B cell (primary cell): ENCODE data around the gene SPP2. TPM values are rescaled to one million over a fixed set of nuclear protein-coding genes. Genes with fewer than 3 reads are reported as not detected.

Experiments used
- ATAC-seq: fragments of 200-7000 bp; cut with Tn5 transposase; one replicate; pipeline ENCODE4 v1.10.0; 2021; ENCODE audit warnings: low read depth, mild to moderate bottlenecking, moderate number of reproducible peaks, moderate library complexity
- CTCF ChIA-PET: fragments of 350-600 bp; sonication (Branson Sonifier 250); formaldehyde crosslinking; loops from one replicate; lab custom pipeline; 2021; ENCODE audit warnings: antibody characterized with exemption, inconsistent platforms; lab: Charles Lee
- POLR2A ChIA-PET: fragments of 350-600 bp; sonication (Branson Sonifier 250); formaldehyde crosslinking; loops from one replicate; lab custom pipeline; 2021; ENCODE audit warnings: antibody characterized with exemption; lab: Charles Lee
- DNase-seq: peaks from one replicate; pipeline ENCODE4 v3.0.0; 2013
- H2AFZ ChIP-seq: 2 replicates; pipeline ENCODE4 v1.6.1; 2012; ENCODE audit warnings: mild to moderate bottlenecking, low read depth, low read length; ENCODE audit not compliant: insufficient read depth, poor library complexity, severe bottlenecking
- H3K27ac ChIP-seq, 2 donors: 1 replicate in 1 of 2; 2 replicates in 1 of 2; pipeline ENCODE4 v1.5.1; 2012 to 2013; ENCODE audit warnings: low read length in 2 of 2, mild to moderate bottlenecking in 2 of 2, moderate library complexity in 1 of 2
- H3K27me3 ChIP-seq, 4 experiments: fragments of 200-600 bp in 1 of 4; sonication (generic) in 1 of 4; replicated peaks in 1 of 4; 1 replicate in 2 of 4; 2 replicates in 2 of 4; pipeline versions ENCODE4 v1.6.1 to v1.7.0; 2013 to 2016; ENCODE audit warnings: low read length in 3 of 4, mild to moderate bottlenecking in 2 of 4, mixed read lengths in 1 of 4, moderate library complexity in 1 of 4; ENCODE audit not compliant: insufficient read depth in 4 of 4, control insufficient read depth in 3 of 4; ENCODE audit errors: control extremely low read depth in 1 of 4
- H3K36me3 ChIP-seq, 2 experiments: replicated peaks in 1 of 2; 1 replicate in 1 of 2; 2 replicates in 1 of 2; pipeline versions ENCODE4 v1.6.1 to v1.7.1; 2013; ENCODE audit warnings: low read length in 1 of 2; ENCODE audit not compliant: insufficient read depth in 2 of 2, control insufficient read depth in 1 of 2; ENCODE audit errors: control extremely low read depth in 1 of 2, extremely low read depth in 1 of 2
- H3K4me1 ChIP-seq, 2 donors: fragments of 200-600 bp in 1 of 2; sonication (generic) in 1 of 2; 1 replicate in 1 of 2; 2 replicates in 1 of 2; pipeline versions ENCODE4 v1.5.1 to v1.6.1; 2013 to 2017; ENCODE audit warnings: low read length in 2 of 2; ENCODE audit not compliant: control insufficient read depth in 2 of 2, insufficient read depth in 2 of 2
- H3K4me2 ChIP-seq: replicated peaks from 2 replicates; pipeline ENCODE3; 2012; ENCODE audit warnings: mild to moderate bottlenecking, low read depth, low read length; ENCODE audit not compliant: poor library complexity, severe bottlenecking
- H3K4me3 ChIP-seq, 5 experiments: fragments of 200-600 bp in 1 of 5; sonication (generic) in 1 of 5; 1 replicate in 3 of 5; 2 replicates in 2 of 5; pipeline versions ENCODE4 v1.5.1 to v1.7.0; 2011 to 2016; ENCODE audit warnings: low read length in 4 of 5, mild to moderate bottlenecking in 4 of 5, low read depth in 2 of 5, control low read depth in 1 of 5, moderate library complexity in 1 of 5; ENCODE audit not compliant: insufficient read depth in 1 of 5; ENCODE audit errors: control extremely low read depth in 1 of 5, extremely low read depth in 1 of 5
- H3K79me2 ChIP-seq: fragments of 200-600 bp; sonication (generic); one replicate; pipeline ENCODE4 v1.6.0; 2016; ENCODE audit warnings: low read length; ENCODE audit not compliant: control insufficient read depth, insufficient read depth
- H3K9ac ChIP-seq: fragments of 200-600 bp; sonication (generic); 2 replicates; pipeline ENCODE4 v1.6.1; 2017; ENCODE audit warnings: mild to moderate bottlenecking, low read length, moderate library complexity
- H3K9me3 ChIP-seq, 3 donors: one replicate each; pipeline versions ENCODE4 v1.6.1 to v1.7.1; 2013; ENCODE audit warnings: low read length in 2 of 3; ENCODE audit not compliant: control insufficient read depth in 2 of 3, insufficient read depth in 1 of 3; ENCODE audit errors: control extremely low read depth in 1 of 3
- H4K20me1 ChIP-seq: 2 replicates; pipeline ENCODE4 v1.6.0; 2012; ENCODE audit warnings: mild to moderate bottlenecking, low read length; ENCODE audit not compliant: insufficient read depth, control insufficient read depth, poor library complexity, severe bottlenecking
- H3K27ac Mint-ChIP-seq: one replicate; pipeline ENCODE4 v1.8.0; 2021; ENCODE audit warnings: mixed read lengths
- H3K27me3 Mint-ChIP-seq: one replicate; pipeline ENCODE4 v1.8.0; 2021; ENCODE audit warnings: mixed read lengths
- H3K4me1 Mint-ChIP-seq: one replicate; pipeline ENCODE4 v1.8.0; 2021; ENCODE audit warnings: mixed read lengths
- H3K4me3 Mint-ChIP-seq: one replicate; pipeline ENCODE4 v1.8.0; 2021; ENCODE audit warnings: mixed read lengths
- H3K9me3 Mint-ChIP-seq: one replicate; pipeline ENCODE4 v1.8.0; 2022; ENCODE audit warnings: mixed read lengths; ENCODE audit not compliant: insufficient read depth
- CTCF ChIP-seq: fragments of 200-600 bp; IDR thresholded peaks from one replicate; pipeline ENCODE4 v1.8.0; 2022; ENCODE audit warnings: antibody characterized with exemption, mild to moderate bottlenecking
- EZH2 ChIP-seq: IDR thresholded peaks from 2 replicates; pipeline ENCODE4 v1.6.1; 2012; ENCODE audit warnings: borderline replicate concordance, low read depth, mild to moderate bottlenecking, moderate library complexity, low read length; ENCODE audit not compliant: insufficient read depth, poor library complexity, severe bottlenecking
- WGBS: methylation state at CpG from one replicate; pipeline ENCODE4 v1.1.5; 2013; ENCODE audit warnings: missing lambda C conversion rate; ENCODE audit not compliant: insufficient coverage; 5-methylcytosine and 5-hydroxymethylcytosine counted together
- intact Hi-C: fragments of 100-400 bp; cut with micrococcal nuclease; formaldehyde crosslinking; loops from one replicate; pipeline ENCODE4 v1.10.0; 2022
- polyA plus RNA-seq: library from polyadenylated mRNA; depleted of rRNA; stranded (reverse); fragments of >200 nt; gene quantifications from 2 replicates; pipeline ENCODE4 v1.2.3, GENCODE V29; 2012
- total RNA-seq, 2 donors: library from RNA; stranded (reverse); fragments of 120-200 nt in 1 of 2; gene quantifications; 1 replicate in 1 of 2; 2 replicates in 1 of 2; pipeline versions ENCODE4 v1.2.3 to v1.2.4, GENCODE V29; 2013 to 2022

Gene SPP2
- total and polyA plus RNA-seq, 2 donors (not counting 1 experiment from before 2014, with no cell fraction given), result not detected

DNA sequence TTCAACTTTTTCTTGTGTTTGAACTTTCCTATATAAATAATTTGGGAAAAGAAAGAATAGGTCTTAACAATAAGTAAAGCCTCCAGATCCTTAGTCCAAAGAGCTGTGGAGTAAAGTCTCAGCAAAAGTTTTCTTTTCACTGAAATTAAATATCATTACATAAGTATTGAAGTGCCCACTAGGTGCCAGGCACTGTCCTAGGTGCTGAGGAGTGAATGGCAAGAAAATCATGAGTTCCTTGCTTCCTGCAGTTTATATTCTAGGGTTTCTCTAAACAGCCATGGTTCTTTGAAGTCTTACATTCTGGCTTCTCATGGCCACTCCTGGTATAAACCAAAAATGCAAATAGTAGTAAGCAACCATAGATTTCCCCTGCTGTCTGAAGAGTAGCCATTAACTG lies 59.7 kb downstream of the SPP2 start:
- ATAC-seq (no peak), DNase-seq (no peak)
- CTCF ChIA-PET, result no interaction called here
- intact Hi-C loops, result no loop called here
- no peaks in the 10 kb centered on the region for H3K79me2 ChIP-seq
- no peaks in the 10 kb centered on the region for H4K20me1 ChIP-seq
- no peak overlapping the region for H3K9ac ChIP-seq
- no peak overlapping the region for H3K27ac ChIP-seq
- H2AFZ ChIP-seq, result no peak overlapping the region
- no peaks in the 10 kb centered on the region for H3K9me3 Mint-ChIP-seq
- H3K4me1 ChIP-seq, result no peaks in the 10 kb centered on the region
- no peak for TF ChIP-seq CTCF
- TF ChIP-seq EZH2, result no peak
- no peak overlapping the region for H3K4me3 Mint-ChIP-seq
- H3K9me3 ChIP-seq, result peaks cover 0 to 2% (median 0%) of the 10 kb centered on the region in 3 donors
- no peak overlapping the region for H3K4me3 ChIP-seq
- peaks cover 39% of the 10 kb centered on the region for H3K27me3 Mint-ChIP-seq
- no peaks in the 10 kb centered on the region for H3K4me1 Mint-ChIP-seq
- H3K27me3 ChIP-seq, result peaks cover 0 to 9% (median 4%) of the 10 kb centered on the region in 4 experiments
- POLR2A ChIA-PET, result no interaction called here
- no peak overlapping the region for H3K4me2 ChIP-seq
- H3K36me3 ChIP-seq, result no peaks in the 10 kb centered on the region
- no peak overlapping the region for H3K27ac Mint-ChIP-seq

DNA sequence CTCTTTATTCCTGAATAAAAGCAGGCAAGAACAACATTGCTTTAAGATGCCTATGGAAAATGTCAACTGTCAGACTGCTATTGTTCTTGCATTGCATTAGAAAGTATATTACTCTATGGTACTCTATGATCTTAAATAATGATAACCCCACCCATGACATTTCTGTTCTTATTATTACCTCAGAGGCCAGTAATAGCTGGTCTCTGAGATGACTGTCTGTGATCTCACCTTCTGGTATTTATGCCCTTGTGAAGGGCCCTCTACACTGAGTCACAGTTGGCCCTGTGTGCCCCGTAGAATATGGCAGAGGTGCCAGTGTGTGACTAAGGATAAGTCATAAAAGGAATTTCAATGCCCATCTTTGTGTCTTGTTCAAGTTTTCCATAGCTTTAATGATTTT lies 61.0 kb downstream of the SPP2 start:
- Histone ChIP-seq H3K9me3 (peaks cover 0 to 2% (median 0%) of the 10 kb centered on the region in 3 donors), H3K27ac (no peak overlapping the region), H3K4me1 (no peaks in the 10 kb centered on the region), H2AFZ (no peak overlapping the region), H3K4me3 (no peak overlapping the region), H3K27me3 (peaks cover 0 to 5% (median 3%) of the 10 kb centered on the region in 4 experiments), H4K20me1 (no peaks in the 10 kb centered on the region), H3K79me2 (no peaks in the 10 kb centered on the region), H3K36me3 (no peaks in the 10 kb centered on the region), H3K9ac (no peak overlapping the region), H3K4me2 (no peak overlapping the region)
- ATAC-seq (no peak), DNase-seq (no peak)
- ChIA-PET POLR2A (no interaction called here), CTCF (no interaction called here)
- Mint-ChIP-seq H3K9me3 (no peaks in the 10 kb centered on the region), H3K27me3 (peaks cover 35% of the 10 kb centered on the region), H3K4me1 (no peaks in the 10 kb centered on the region), H3K27ac (no peak overlapping the region), H3K4me3 (no peak overlapping the region)
- 88% methylated on average over 1 of the region's 1 CpG for WGBS
- TF ChIP-seq EZH2 (no peak), CTCF (no peak)
- intact Hi-C loops, result no loop called here
